Measurements from ENCODE around the gene SMARCA4. TPM values are rescaled to one million over a fixed set of nuclear protein-coding genes. Genes with fewer than 3 reads are reported as not detected.
"Not testable (repeated sequence)": the region's sequence is repeated elsewhere in the genome, so short reads cannot be mapped to it uniquely, and the experiment has no call there.

SMARCA4 gene
- total RNA-seq, 4 donors from 2014 or later, result 48.0 to 78.2 (median 53.9) TPM

- Histone ChIP-seq H3K27ac (replicated peaks in 1 of 4) (peak overlapping the region in 1 of 4 donors; percentile 26), H3K27me3 (no peaks in the 10 kb centered on the region), H3K9me3 (no peaks in the 10 kb centered on the region), H3K4me1 (peaks cover 0 to 12% (median 10%) of the 10 kb centered on the region in 4 donors), H3K4me3 (peak overlapping the region in 2 of 4 donors; percentile 13 to 14), H3K36me3 (peaks cover 0 to 19% (median 14%) of the 10 kb centered on the region in 4 donors)
- intact Hi-C loops (cut with DNase I), result loop anchor here (10.0 kb wide), 2 partner anchors 98 to 198 kb away; no protein-coding TSS in a partner anchor
- WGBS, result under 1% methylated on average over 11 of the region's 11 CpGs
- DNase-seq (ENCODE audit: extremely low spot score), result no peak
- peak; percentile 54 to 66 (median 66) for TF ChIP-seq CTCF (IDR thresholded peaks at IDR 0.05)
- no peak for TF ChIP-seq POLR2A (IDR thresholded peaks at IDR 0.05; ENCODE audit: low read depth)
Observed at GRCh38 chr19:10936661-10937084, 24.2 kb upstream of the SMARCA4 start.

- WGBS, result 84% methylated on average over 14 of the region's 14 CpGs
- intact Hi-C loops (cut with DNase I), result loop anchor here (5.0 to 10.0 kb wide), 2 partner anchors 36 to 73 kb away; no protein-coding TSS in a partner anchor
Observed at GRCh38 chr19:10941649-10942048, 19.2 kb upstream of the SMARCA4 start.

GRCh38 chr19:10943412-10943811 lies 17.4 kb upstream of the SMARCA4 start:
- WGBS, result 99% methylated on average over 4 of the region's 4 CpGs
- H3K4me1 ChIP-seq; DNase-seq (ENCODE audit: extremely low spot score); H3K9me3 ChIP-seq; H3K27ac ChIP-seq (replicated peaks in 1 of 4); H3K4me3 ChIP-seq; H3K36me3 ChIP-seq; H3K27me3 ChIP-seq: not testable (repeated sequence)
- intact Hi-C loops (cut with DNase I), result loop anchor here (5.0 to 10.0 kb wide), 2 partner anchors 34 to 71 kb away; no protein-coding TSS in a partner anchor

More at GRCh38 chr19:10941649-10942048, 19.2 kb upstream of the SMARCA4 start:
- H3K9me3 ChIP-seq; H3K27ac ChIP-seq (replicated peaks in 1 of 4); DNase-seq (ENCODE audit: extremely low spot score); H3K36me3 ChIP-seq; H3K27me3 ChIP-seq; H3K4me3 ChIP-seq: not testable (repeated sequence)
- H3K4me1 ChIP-seq, result peaks cover 0 to 12% (median 9%) of the 10 kb centered on the region in 4 donors

- WGBS, result 88% methylated on average over 4 of the region's 4 CpGs
- no peak for DNase-seq (ENCODE audit: extremely low spot score)
- no peak for TF ChIP-seq CTCF (IDR thresholded peaks at IDR 0.05)
- TF ChIP-seq POLR2A (IDR thresholded peaks at IDR 0.05; ENCODE audit: low read depth), result no peak
- TF ChIP-seq POLR2AphosphoS5 (IDR thresholded peaks at IDR 0.05), result no peak
- no peak for TF ChIP-seq EP300 (IDR thresholded peaks at IDR 0.05)
- Histone ChIP-seq H3K36me3 (no peaks in the 10 kb centered on the region), H3K9me3 (no peaks in the 10 kb centered on the region), H3K4me1 (peaks cover 0 to 5% (median 4%) of the 10 kb centered on the region in 4 donors), H3K27ac (replicated peaks in 1 of 4) (no peak overlapping the region), H3K27me3 (no peaks in the 10 kb centered on the region), H3K4me3 (no peak overlapping the region)
- intact Hi-C loops (cut with DNase I), result loop anchor here (10.0 kb wide), 1 partner anchor 70 kb away; no protein-coding TSS in a partner anchor
Observed at GRCh38 chr19:10945264-10945663, 15.6 kb upstream of the SMARCA4 start.

GRCh38 chr19:10946958-10947657 lies 13.7 kb upstream of the SMARCA4 start:
- DNase-seq (ENCODE audit: extremely low spot score), result no peak
- intact Hi-C loops (cut with DNase I), result loop anchor here (10.0 kb wide), 1 partner anchor 68 kb away; no protein-coding TSS in a partner anchor
- TF ChIP-seq POLR2A (IDR thresholded peaks at IDR 0.05; ENCODE audit: low read depth) (no peak), EP300 (IDR thresholded peaks at IDR 0.05) (no peak), CTCF (IDR thresholded peaks at IDR 0.05) (no peak), POLR2AphosphoS5 (IDR thresholded peaks at IDR 0.05) (no peak)
- 74% methylated on average over 6 of the region's 6 CpGs for WGBS
- Histone ChIP-seq H3K36me3 (no peaks in the 10 kb centered on the region), H3K9me3 (no peaks in the 10 kb centered on the region), H3K4me1 (peaks cover 0 to 4% (median 3%) of the 10 kb centered on the region in 4 donors), H3K27ac (replicated peaks in 1 of 4) (no peak overlapping the region), H3K27me3 (no peaks in the 10 kb centered on the region), H3K4me3 (no peak overlapping the region)

All from esophagus muscularis mucosa (tissue), 4 donors.